CD4-positive, alpha-beta T cell treated with Interleukin-21 for 1 hour (primary cell): ENCODE results near the gene PSD2.

ENCODE experiments used
- DNase-seq: peaks from one replicate; pipeline ENCODE4 v3.0.0-alpha.2; 2020

The PSD2 gene

DNA sequence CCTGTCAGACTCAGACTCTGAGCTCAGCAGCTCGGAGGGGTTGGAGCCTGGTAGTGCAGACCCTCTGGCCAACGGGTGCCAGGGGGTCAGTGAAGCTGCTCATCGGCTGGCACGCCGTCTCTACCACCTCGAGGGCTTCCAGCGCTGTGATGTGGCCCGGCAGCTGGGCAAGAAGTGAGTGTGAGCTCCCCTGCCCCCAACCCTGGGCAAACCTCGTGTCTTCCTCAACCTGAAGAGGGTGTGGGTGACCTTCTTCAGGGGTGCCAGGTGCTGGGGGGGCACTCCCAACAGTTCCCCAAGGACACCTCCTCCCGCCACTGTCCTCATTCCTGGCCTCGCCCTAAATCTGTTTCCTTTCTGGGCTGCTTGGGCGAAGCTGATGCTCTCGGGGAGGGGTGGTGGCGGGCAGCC, 18.6 kb downstream of the PSD2 start:
- DNase-seq: no peak

- DNase-seq: no peak
Observed at GRCh38 chr5:139814704-139815280, 19.2 kb downstream of the PSD2 start.

DNA sequence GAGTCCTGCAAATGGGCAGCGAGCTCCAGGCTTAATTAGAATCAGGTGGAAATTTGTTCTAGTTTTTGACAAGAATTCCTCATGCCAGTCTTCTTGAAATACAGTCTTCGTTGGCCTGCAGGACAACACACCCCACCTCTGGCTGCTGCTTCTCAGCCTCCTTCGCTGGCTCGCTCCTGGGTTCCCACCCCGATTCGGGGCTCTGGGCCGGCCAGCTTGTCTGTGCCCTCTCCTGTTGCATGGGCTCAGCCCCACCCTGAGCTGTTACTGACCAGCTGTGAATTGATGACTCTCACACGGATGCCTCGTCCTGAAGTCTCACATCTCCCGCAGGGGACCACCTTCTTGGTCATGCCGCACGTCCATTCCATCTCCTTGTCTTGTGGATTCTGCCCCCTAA, 21.0 kb downstream of the PSD2 start:
- DNase-seq: no peak

GRCh38 chr5:139817362-139817761, 21.8 kb downstream of the PSD2 start:
- DNase-seq: no peak

DNA sequence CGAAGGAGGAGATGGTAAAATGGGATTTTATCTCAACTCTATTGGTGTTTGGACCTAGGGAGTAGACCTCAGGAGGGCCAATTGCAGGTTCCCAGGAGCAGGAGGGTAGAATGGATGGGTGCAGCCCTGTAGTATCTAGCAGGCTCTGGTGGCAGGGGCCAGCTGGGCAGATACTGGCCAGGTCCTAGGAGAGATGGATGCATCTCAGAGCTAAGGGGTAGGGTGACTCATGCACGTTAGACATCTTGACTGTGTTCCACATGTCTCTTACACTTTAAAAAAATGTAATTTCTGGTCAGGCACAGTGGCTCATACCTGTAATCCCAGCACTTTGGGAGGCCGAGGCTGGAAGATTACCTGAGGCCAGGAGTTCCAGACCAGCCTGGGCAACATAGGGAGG, 22.4 kb downstream of the PSD2 start:
- DNase-seq: no peak

GRCh38 chr5:139820130-139820529, 24.5 kb downstream of the PSD2 start:
- no peak for DNase-seq

GRCh38 chr5:139820606-139821005, 25.0 kb downstream of the PSD2 start:
- no peak for DNase-seq

- no peak for DNase-seq
Observed at GRCh38 chr5:139821806-139822552, 26.4 kb downstream of the PSD2 start.

- no peak for DNase-seq
Observed at GRCh38 chr5:139822553-139823425, 27.2 kb downstream of the PSD2 start.

DNA sequence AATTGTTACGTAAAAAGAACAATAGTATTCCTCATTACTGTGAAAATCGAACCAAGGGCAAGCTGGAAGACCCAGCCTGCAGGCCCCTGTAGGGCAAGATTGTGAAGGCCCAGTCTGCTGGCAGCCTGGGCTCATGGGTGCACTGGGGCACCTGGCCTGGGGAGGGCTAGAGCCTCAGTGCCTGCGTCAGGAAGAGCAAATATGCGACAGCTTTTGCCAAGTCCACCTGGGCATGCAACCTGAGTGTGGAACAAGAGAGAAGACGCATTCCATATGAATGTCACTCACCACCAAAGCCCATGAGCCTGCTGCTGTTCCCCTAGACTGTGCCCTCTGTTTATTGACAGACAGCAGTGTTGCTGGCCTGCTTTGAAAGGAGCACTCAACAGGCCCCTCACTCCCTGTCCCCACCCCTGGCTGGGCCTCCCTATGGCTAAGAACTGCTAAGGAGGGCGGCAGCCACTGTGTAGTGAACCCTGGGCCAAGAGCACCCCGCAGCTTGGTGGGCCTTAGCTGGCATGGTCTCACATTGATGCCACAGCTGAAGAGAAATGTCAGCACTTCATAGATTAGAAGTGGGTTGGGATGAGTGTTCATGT, 28.2 kb downstream of the PSD2 start:
- no peak for DNase-seq

DNA sequence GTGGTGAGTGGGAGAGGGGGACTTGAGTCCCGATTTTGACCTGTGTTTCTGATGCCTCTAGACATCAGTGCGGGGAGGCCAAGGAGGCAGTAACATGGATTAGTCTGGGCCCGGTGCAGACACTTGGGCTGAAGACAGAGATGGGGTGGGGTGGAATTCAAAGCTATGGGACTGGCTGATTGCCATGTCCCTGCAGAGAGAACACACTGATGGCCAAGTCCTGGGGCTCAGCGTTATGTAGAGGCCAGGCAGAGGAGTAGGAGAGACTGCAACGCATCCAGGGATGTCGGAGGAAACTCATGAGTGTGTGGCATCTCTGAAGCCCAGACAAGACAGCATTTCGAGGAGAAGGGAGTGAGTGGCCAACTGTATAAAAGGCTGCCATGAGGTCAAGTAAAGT, 30.1 kb downstream of the PSD2 start:
- no peak for DNase-seq

- DNase-seq: no peak
Observed at GRCh38 chr5:139828207-139828895, 32.7 kb downstream of the PSD2 start.

DNA sequence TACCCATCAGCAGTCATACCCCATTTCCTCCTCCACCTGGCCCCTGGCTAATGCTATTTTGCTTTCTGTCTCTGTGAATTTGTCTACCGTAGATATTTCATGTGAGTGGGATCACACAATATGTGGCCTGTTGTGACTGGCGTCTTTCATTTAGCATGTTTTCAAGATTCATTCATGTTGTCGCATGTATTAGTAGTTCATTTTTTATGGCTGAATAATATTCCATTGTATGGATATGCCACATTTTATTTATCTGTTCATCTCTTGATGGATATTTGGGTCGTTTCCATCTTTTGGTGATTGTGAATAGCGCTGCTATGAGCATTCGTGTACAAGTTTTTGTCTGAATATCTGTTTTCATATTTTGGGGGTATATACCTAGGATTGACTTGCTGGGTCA, 33.9 kb downstream of the PSD2 start:
- no peak for DNase-seq

- no peak for DNase-seq
Observed at GRCh38 chr5:139831624-139832023, 36.0 kb downstream of the PSD2 start.

GRCh38 chr5:139833525-139833924, 37.9 kb downstream of the PSD2 start:
- DNase-seq: no peak

DNA sequence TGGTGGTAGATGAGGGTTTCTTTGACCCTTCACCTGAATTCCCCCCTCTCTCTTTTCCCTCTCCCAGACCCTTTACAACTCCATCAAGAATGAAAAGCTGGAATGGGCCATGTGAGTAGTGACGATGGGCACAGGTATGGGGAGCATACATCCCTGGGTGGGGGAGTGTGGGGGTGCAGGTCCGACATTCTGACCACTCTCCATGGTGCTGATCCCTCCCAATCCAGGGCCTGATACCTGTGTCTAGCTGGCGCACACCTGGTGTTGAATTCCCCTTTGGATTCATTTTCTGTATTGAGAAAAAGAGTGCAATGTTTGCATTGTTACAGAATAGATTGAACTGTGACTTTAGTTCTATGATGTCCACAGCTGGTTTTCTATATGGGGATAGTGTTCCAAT, 40.0 kb downstream of the PSD2 start:
- DNase-seq: no peak

DNA sequence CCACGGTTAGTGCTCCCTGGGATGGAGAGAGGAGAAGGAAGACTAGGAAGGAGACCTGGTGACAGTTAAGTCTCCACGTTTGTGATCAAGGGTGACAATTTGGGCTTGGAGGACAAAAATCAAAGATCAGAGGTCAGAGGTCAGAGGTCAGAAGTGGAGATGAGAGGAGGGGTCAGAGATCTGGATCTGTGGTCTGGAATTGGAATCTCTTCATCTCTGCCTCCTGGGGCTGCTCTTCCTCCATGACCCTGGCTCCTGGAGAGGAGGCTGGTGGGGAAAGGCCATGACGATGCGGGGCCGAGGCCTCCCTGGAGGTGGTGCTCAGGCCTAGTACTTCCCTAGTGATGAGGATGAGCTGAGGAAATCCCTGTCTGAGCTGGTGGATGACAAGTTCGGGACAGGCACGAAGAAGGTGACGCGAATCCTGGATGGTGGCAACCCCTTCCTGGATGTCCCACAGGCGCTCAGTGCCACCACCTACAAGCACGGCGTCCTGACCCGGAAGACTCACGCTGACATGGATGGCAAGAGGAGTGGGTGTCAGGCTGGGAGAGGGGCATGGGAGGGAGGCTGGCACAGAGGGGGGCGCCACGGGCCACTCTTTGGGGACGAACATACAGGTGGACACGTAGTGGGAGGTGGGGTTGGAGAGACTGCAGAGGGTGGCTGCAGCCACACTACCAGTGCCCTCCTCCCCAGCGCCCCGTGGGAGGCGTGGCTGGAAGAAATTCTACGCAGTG, 41.0 kb downstream of the PSD2 start:
- DNase-seq: no peak

- DNase-seq: no peak
Observed at GRCh38 chr5:139837711-139838380, 42.2 kb downstream of the PSD2 start.

DNA sequence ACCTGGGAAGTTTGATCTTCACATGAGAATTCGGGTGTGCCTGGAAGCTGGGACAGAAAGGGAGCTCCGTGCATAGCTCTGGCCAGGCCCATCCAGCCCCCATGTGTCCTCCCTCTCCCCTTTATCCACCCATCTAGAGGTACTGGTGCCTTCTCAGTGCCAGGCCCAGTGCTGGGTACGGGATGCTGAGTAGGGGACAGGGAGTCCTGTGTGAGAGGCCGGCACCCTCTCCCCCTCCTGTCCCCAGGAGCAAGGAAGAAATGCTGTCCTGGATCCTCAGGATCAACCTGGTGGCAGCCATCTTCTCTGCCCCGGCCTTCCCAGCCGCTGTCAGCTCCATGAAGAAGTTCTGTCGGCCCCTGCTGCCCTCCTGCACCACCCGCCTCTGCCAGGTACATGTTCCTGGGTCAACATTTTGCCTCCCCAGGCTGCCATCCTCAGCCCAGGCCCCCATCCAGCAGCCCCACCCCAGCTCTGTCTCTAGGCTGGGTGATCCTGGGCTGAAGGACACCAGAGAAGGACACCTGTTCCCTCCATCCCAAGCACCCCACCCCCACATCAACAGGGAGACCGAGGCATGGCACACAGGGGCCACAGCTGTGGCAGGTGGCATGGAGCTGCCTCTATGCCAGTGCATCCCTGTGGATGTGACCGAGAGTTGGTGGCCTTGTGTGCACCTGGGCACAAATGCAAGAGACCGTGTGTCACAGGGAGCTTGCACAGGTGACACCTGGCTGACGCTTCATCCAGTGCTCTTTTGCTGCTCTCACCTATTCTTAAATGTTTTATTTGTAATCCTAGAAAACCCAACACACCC, 43.0 kb downstream of the PSD2 start:
- DNase-seq: no peak

GRCh38 chr5:139839232-139839815, 43.7 kb downstream of the PSD2 start:
- no peak for DNase-seq
